T-helper 2 cell (primary cell): Measurements from ENCODE around the gene TRIM71.

Source experiments
- DNase-seq, 5 experiments: peaks; one replicate each; pipeline versions ENCODE4 v3.0.0 to v3.0.0-alpha.2; 2012 to 2022

TRIM71 gene

DNA sequence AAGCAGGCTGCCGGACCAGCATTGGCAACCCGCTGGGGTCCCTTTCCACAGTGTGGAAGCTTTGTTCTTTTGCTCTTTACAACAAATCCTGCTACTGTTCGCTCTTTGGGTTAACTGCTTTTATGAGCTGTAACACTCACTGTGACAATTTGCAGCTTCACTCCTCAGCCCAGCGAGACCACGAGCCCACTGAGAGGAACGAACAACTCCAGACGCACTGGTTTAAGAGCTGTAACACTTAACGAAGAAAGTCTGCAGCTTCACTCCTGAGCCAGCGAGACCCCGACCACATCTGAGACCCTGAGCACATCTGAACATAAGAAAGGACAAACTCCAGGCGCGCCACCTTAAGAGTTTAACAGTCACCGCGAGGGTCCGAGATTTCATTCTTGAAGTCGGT is 122.9 kb downstream of the TRIM71 start:
- no peak for DNase-seq

DNA sequence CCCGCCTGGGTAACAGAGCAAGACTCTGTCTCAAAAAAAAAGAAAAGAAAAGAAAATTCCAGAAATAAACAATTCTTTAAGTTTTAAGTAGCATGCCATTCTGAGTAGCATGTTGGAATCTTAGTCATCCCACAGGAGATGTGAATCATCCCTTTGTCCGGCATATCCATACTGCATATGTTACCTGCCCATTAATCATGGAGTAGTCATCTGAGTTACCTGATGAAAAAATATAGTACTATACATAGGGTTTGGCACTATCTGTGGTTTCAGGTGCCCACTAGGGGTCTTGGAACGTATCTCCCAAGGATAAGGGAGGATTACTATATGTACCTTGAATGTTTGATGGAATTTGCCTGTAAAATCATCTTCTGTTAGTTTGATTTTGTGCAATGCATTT is 127.3 kb downstream of the TRIM71 start:
- no peak for DNase-seq

DNA sequence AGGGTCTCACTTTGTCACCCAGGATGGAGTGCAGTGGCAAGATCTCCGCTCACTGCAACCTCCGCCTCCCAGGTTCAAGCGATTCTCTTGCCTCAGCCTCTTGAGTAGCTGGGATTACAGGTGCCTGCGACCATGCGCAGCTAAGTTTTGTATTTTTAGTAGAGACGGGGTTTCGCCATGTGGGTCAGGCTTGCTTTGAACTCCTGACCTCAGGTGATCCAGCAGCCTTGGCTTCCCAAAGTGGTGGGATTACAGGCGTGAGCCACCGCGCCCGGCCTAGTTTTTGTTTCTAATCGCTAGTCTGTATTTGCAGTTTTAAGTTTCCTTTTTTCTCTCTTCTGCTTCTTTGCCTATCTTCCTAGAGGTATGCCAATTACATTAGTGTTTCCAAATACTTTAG is 127.8 kb downstream of the TRIM71 start:
- peak in 1 of 5 experiments; percentile 22 for DNase-seq

DNA sequence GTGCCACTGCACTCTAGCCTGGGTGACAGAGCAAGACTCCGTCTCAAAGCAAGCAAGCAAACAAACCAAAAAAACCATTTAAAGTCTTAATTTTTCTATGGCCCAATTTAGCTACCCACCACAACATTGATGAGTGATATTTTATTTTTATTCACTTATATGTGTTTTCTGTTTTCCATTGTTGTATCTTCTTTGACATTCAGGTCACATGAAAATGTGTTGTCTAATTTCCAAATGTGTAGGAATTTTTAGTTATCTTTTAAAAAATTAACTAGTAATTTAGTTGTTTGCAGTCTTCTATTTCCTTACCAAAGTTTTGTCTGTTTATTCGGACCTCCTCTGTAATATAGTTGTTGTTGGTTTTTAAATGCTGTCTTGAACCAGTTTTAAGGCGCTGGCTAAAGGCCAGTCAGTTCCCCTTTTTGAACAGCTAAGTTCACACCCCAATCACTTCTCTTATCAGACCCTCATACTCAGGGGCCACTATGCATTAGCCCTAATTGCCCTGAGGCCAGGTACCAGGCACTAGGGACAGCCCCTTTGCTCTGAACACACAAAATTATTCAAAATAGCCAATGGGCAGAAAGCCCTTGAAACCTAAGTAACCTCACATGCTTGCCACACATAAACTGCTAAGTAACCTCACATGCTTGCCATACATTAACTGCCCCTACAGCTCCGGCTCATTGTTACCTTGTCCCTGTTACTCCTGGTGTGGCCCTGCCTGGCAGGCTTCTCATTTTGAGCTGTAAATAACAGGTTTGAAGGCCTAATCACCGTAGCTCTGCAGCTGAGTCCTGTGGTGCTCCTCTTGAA is 129.4 kb downstream of the TRIM71 start:
- no peak for DNase-seq
